ENCODE measurements around the gene ARIH2. TPM values are rescaled to one million over a fixed set of nuclear protein-coding genes. Genes with fewer than 3 reads are reported as not detected.

The ARIH2 gene
- total and polyA plus RNA-seq, 2 of the 8 experiments (the other 6 are each of a cell fraction or from before 2014, with no cell fraction given): 72.9 to 136 TPM

GRCh38 chr3:48885753-48886152 lies 32.9 kb upstream of the ARIH2 start:
- Histone ChIP-seq H4K91ac (replicated peaks; ENCODE audit: insufficient read length, low read length) (no peak overlapping the region), H3K79me1 (ENCODE audit: low read depth, low read length) (no peaks in the 10 kb centered on the region), H2BK120ac (replicated peaks; ENCODE audit: low read depth, low read length) (no peak overlapping the region), H3K9ac (replicated peaks in 1 of 4; ENCODE audit: extremely low read depth in 1 of 4, low read depth in 3 of 4, low read length in 3 of 4) (no peak overlapping the region), H3K23ac (ENCODE audit: insufficient read length) (no peak overlapping the region), H4K20me1 (replicated peaks in 1 of 2; ENCODE audit: control insufficient read depth in 1 of 2, insufficient read depth in 2 of 2, low read length in 2 of 2) (no peaks in the 10 kb centered on the region), H2BK5ac (ENCODE audit: low read depth, low read length) (no peak overlapping the region), H4K5ac (ENCODE audit: insufficient read length, low read depth, low read length) (no peak overlapping the region), H3K27me3 (replicated peaks in 1 of 4; ENCODE audit: control insufficient read depth in 3 of 4, extremely low read depth in 1 of 4, insufficient read depth in 3 of 4, low read length in 3 of 4) (no peaks in the 10 kb centered on the region), H3K4me3 (ENCODE audit: extremely low read depth in 1 of 4, insufficient read depth in 2 of 4, low read depth in 3 of 4, low read length in 4 of 4) (no peak overlapping the region), H3K79me2 (ENCODE audit: control insufficient read depth in 1 of 2, insufficient read depth in 2 of 2, low read length in 2 of 2) (no peaks in the 10 kb centered on the region), H3K27ac (ENCODE audit: low read depth, low read length) (no peak overlapping the region), H4K8ac (ENCODE audit: extremely low read depth, insufficient read depth, low read length) (no peak overlapping the region), H2AFZ (ENCODE audit: low read length) (no peak overlapping the region), H2BK15ac (ENCODE audit: low read length) (no peak overlapping the region), H3K14ac (ENCODE audit: insufficient read length) (no peak overlapping the region), H3K4me1 (replicated peaks in 1 of 4; ENCODE audit: control insufficient read depth in 3 of 4, insufficient read depth in 4 of 4, low read length in 3 of 4) (no peaks in the 10 kb centered on the region), H2AK5ac (ENCODE audit: low read depth, low read length) (no peak overlapping the region), H3K4me2 (ENCODE audit: insufficient read depth in 1 of 2, low read depth in 2 of 2, low read length in 2 of 2) (no peak overlapping the region), H2BK12ac (ENCODE audit: low read depth, low read length) (no peak overlapping the region), H3K23me2 (ENCODE audit: low read depth, low read length) (no peaks in the 10 kb centered on the region), H3K36me3 (ENCODE audit: control insufficient read depth in 2 of 4, insufficient read depth in 4 of 4, low read length in 3 of 4) (no peaks in the 10 kb centered on the region), H3K9me3 (ENCODE audit: insufficient read depth in 2 of 2, low read depth in 1 of 2, low read length in 1 of 2) (no peaks in the 10 kb centered on the region), H3K56ac (replicated peaks; ENCODE audit: insufficient read length, low read depth, low read length) (no peak overlapping the region), H2BK20ac (ENCODE audit: low read length) (no peak overlapping the region), H3K18ac (ENCODE audit: extremely low read depth, low read length) (no peak overlapping the region), H3K4ac (replicated peaks; ENCODE audit: insufficient read length, low read depth, low read length) (no peak overlapping the region)
- POLR2A ChIA-PET (ENCODE audit: partially characterized antibody): interaction anchor here (1.6 kb wide), 1 partner anchor 13 kb away, joined by 11 read pairs; the partner anchor contains the start of gene SLC25A20
- DNase-seq (ENCODE audit: low read depth in 1 of 2, low spot score in 2 of 2): no peak
- CTCF ChIA-PET (ENCODE audit: partially characterized antibody): interaction anchor here (0.6 to 2.0 kb wide), 3 partner anchors 9 to 33 kb away, joined by 3 to 6 read pairs (median 3); partner anchors contain the start of gene ARIH2
- FAIRE-seq: no peak
- TF ChIP-seq SIX5 (IDR thresholded peaks at IDR 0.05; ENCODE audit: low read depth, low read length) (no peak), SAP30 (IDR thresholded peaks at IDR 0.05; ENCODE audit: insufficient read depth, insufficient replicate concordance, low read length) (no peak), PHF8 (conservative IDR thresholded peaks at IDR 0.05; ENCODE audit: low read depth, low read length) (no peak), CBX5 (IDR thresholded peaks at IDR 0.05; ENCODE audit: low read depth, low read length) (no peak), CTBP2 (IDR thresholded peaks at IDR 0.05; ENCODE audit: borderline replicate concordance, insufficient read depth, insufficient read length, low read length) (no peak), GABPA (IDR thresholded peaks at IDR 0.05; ENCODE audit: borderline replicate concordance, insufficient read depth, low read length) (no peak), BACH1 (IDR thresholded peaks at IDR 0.05; ENCODE audit: low read length) (no peak), CHD2 (IDR thresholded peaks at IDR 0.05; ENCODE audit: low read length) (no peak), RNF2 (IDR thresholded peaks at IDR 0.05; ENCODE audit: borderline replicate concordance, low read depth, low read length, missing control alignments, poor library complexity, severe bottlenecking) (no peak), MAFK (IDR thresholded peaks at IDR 0.05; ENCODE audit: low read depth, low read length) (no peak), ATF3 (IDR thresholded peaks at IDR 0.05; ENCODE audit: insufficient read depth, low read depth, low read length) (no peak)
- TF ChIP-seq, protein P1, sequence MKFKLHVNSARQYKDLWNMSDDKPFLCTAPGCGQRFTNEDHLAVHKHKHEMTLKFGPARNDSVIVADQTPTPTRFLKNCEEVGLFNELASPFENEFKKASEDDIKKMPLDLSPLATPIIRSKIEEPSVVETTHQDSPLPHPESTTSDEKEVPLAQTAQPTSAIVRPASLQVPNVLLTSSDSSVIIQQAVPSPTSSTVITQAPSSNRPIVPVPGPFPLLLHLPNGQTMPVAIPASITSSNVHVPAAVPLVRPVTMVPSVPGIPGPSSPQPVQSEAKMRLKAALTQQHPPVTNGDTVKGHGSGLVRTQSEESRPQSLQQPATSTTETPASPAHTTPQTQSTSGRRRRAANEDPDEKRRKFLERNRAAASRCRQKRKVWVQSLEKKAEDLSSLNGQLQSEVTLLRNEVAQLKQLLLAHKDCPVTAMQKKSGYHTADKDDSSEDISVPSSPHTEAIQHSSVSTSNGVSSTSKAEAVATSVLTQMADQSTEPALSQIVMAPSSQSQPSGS (IDR thresholded peaks at IDR 0.05; ENCODE audit: low read length): no peak

Data from H1 (cell line).